ENCODE data around the gene PARP11.

PARP11 gene

GRCh38 chr12:3816266-3816665 lies 56.9 kb downstream of the PARP11 start:
- DNase-seq: no peak

- no peak for DNase-seq
Observed at GRCh38 chr12:3815094-3815766, 58.0 kb downstream of the PARP11 start.

- DNase-seq: no peak
Observed at GRCh38 chr12:3810540-3810939, 62.7 kb downstream of the PARP11 start.

DNA sequence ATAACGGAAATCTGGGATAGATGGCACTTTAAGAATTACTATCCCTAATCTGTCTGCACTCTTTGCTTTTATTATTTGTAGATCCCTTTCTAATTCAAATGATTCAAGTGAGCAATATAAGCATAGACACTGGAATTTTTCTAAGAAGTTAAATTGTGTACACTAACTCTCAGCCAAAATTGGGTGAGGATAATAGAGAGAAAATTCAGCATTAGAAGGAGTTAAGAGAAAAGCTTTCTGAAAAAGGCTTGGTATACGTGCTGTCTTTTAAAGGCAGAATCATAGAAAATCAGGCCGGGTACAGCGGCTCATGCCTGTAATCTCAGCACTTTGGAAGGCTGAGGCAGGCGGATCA lies 63.2 kb downstream of the PARP11 start:
- no peak for DNase-seq

- no peak for DNase-seq
Observed at GRCh38 chr12:3809357-3810015, 63.7 kb downstream of the PARP11 start.

DNA sequence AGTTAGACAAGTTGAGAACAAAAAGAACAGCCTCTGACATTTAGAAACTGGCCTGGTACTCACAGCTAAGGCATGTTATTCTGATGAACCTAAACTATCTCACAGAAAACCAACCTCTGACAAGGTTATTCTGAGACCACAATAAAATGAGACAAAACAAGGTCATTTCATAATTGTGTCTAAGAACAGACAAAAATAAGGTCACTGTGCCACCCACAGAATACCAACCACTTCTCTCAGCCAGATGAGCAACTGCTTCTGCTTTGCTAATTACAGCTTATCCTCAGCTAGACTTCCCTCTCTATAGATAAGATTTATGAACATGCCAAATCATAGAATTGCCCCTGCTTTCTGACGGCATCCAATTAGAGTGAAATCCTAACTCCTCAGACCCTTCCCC lies 68.1 kb downstream of the PARP11 start:
- DNase-seq: no peak

GRCh38 chr12:3803865-3804472 lies 69.2 kb downstream of the PARP11 start:
- DNase-seq: peak; percentile 84

GRCh38 chr12:3802721-3803120 lies 70.5 kb downstream of the PARP11 start:
- no peak for DNase-seq

GRCh38 chr12:3797531-3798048 lies 75.6 kb downstream of the PARP11 start:
- DNase-seq: no peak

- DNase-seq: peak; percentile 96
Observed at GRCh38 chr12:3795492-3796133, 77.6 kb downstream of the PARP11 start.

DNA sequence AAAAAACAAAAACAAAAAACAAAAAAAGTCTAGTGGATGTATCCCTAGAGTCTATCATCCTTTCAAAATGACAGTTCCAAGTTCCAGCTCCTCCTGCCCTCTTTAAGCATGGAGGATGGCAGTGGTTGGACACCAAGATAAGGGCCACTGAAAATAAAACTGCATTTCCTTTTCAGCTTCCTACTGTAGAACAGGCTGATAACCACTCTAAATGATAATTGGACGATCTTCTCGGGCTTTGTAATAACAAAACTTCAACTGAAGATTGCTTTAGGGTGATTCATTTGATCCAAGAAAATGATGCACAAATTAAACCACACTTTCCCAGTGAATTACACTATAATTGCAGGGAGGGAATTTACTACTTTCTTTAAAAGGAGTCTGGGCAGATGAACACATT lies 78.1 kb downstream of the PARP11 start:
- DNase-seq: peak; percentile 73

GRCh38 chr12:3792623-3793288 lies 80.4 kb downstream of the PARP11 start:
- DNase-seq: no peak

- DNase-seq: no peak
Observed at GRCh38 chr12:3791256-3791874, 81.8 kb downstream of the PARP11 start.

DNA sequence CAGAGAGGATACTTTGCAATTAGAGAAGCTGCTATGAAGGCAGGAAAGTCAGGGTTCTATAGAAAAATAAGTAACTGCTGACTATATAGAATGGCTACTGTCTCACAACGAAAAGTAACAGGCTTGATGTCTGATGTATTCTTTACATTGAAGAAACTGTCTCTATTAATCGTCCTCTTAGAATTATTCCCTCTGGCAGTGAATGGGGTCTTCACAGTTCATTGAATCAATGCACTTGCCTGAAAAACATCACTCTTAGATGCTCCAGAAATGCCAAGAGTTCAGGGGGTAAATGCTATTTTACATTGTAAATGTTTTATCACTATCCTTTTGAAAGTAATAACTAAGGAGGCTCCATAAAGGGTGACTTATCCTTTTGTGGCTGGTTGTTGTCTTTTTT lies 82.6 kb downstream of the PARP11 start:
- no peak for DNase-seq

DNA sequence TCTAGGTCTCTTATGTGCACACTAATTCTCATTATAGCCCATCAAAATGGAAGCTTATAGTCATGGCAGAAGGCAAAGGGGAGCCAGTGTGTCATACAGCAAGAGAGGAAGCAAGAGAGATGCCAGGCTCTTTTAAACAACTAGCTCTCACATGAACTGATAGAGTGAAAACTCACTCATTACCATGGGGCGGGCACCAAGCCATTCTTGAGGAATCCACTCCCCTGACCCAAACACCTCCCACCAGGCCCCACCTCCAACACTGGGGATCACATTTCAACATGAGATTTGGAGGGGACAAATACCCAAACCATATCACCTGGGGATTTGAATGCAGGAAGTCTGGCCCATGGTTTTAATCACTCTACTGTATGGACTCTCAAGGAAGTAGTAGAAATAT lies 83.4 kb downstream of the PARP11 start:
- DNase-seq: no peak

GRCh38 chr12:3777206-3777809 lies 95.9 kb downstream of the PARP11 start:
- peak; percentile 61 for DNase-seq

DNA sequence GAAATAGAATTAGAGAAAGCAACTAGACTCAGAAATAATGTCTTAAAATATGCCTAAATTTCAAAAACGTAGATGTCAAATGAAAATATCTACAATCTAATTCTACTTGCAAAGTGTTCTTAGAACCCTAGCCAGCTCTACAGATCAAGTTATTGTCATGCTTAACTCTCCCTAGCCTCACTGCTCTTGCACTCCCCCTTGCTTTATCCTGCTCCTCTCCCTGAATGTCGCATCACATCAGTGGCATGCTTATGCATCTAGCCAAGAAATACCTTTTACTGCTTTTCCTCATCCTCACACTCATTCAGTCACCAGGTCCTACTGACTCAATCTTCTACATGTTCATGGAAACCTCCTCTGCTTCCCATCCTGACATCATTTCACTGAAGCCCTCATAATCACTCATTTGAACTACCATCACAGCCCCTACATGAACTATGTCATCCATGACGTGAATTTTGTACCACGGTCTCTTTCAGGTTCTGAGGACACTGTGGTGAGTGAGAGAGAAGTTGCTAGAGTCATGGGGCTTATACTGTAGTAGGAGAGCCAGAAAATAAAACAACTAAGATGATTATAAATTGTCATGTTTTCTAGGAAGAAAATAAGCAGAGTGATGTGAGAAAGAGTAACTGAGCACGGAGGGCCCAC lies 97.7 kb downstream of the PARP11 start:
- no peak for DNase-seq

DNA sequence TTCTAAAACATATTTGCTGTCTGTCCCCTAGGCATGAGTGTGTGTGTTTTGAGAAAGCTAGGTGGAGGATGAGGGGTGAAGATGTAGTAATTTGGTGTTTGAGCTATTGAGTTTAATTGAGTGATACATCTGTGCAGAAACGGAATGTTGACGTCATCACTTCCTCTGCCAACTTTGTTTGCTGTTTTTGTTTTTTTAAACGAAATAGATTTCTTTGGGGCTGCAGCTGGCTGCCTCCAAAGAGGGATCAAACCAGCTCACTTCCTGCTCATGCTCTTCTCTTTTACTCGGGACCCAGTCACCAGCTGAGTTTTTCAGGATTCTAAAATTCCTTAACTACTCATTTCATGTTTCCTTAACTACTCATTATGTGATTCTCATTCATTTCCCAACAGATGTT lies 100.8 kb downstream of the PARP11 start:
- no peak for DNase-seq

- no peak for DNase-seq
Observed at GRCh38 chr12:3771853-3772252, 101.3 kb downstream of the PARP11 start.

DNA sequence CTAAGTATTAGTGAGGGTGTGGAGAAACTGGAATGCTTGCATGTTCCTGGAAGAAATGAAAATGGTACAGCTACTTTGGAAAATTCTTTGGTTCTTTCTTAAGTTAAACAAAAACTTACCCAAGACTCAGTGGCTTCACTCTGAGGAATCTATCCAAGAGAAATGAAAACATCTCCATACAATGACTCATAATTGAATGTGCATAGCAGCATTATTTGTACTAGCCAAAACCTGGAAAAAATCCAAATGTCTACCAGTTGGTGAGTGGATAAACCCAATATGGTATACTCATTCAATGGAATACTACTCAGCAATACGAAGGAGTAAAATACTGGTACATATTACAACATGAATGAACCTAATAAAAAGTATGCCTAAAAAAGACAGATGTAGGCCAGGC lies 102.3 kb downstream of the PARP11 start:
- DNase-seq: no peak

DNA sequence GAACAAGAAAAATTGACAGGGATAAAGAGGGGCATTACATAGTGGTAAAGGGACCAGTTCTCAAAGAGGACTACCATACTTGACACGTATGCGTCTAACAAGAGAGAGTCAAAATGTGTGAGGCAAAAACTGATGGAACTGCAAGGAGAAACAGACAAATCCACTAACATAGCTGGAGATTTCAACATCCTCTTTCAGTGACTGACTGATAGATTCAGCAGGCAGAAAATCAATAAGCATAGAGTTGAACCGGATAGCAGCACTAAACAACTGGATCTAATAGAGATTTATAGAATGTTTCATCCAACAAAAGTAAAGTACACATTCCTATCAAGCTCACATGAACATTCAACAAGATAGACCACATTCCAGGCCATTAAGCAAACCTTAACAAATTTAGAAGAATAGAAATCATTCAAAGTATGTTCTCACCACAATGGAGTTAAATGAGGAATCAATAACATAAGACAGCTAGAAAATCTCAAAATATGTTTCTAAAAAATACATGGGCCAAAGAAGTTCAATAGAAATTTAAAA lies 104.2 kb downstream of the PARP11 start:
- no peak for DNase-seq

All from NCI-H1092 treated with DMSO at 0.1 percent for 48 hours (cell line).